Activated T-helper 1 cell treated with anti-CD3 and anti-CD28 coated beads, Interleukin-2, amount 50 U/mL, for 16 hours (primary cell): Measurements from ENCODE around the gene SLC25A29.

Experiments used
- DNase-seq, 2 donors: peaks; one replicate each; pipeline ENCODE4 v3.0.0-alpha.2; 2020; ENCODE audit warnings: low read depth in 1 of 2, low spot score in 1 of 2

SLC25A29 gene

DNA sequence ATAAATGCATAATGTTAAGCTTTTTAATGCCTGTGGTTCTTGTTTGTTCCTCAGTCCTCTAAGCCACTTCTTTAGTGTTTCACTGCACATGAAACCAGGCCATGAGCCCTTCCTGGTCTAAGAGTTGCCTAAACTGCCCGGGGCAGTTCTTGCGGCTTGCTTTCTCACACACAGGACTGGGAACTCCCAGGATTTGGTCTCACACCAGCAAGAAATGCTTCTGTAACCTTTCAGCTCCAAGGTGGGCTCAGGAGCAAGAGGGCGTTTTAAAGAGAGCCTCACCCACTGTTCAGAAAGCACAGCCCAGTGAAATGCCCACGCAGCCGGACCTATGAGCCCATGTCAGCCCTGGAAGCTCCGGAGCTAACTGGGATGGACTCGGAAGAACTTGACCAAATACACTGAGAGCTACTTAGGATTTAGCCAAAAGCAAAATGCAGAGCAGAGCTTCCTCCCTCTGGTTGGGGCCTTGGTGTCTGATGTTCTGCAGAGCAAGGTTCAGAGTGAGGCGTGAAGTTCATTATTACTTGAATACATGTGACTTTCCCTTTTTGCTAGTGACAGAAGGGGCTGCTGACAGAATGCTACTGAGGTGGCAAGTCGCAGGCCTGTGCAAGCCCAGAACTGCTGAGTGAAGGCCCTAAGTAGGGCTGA lies 23.4 kb downstream of the SLC25A29 start:
- no peak for DNase-seq

DNA sequence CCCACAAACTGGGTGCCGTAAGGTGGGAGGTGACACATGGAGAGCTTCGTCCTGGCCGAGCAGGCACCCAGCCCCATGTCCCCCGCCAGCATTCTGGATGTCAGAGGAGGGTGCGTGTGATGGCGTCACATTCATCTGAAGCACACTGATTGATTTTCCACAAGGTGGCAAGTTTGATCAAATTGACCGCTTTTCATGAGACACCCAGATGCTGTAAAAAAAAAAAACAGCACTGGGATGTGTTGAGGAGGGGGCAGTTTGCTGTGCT lies 24.2 kb downstream of the SLC25A29 start:
- DNase-seq = no peak

DNA sequence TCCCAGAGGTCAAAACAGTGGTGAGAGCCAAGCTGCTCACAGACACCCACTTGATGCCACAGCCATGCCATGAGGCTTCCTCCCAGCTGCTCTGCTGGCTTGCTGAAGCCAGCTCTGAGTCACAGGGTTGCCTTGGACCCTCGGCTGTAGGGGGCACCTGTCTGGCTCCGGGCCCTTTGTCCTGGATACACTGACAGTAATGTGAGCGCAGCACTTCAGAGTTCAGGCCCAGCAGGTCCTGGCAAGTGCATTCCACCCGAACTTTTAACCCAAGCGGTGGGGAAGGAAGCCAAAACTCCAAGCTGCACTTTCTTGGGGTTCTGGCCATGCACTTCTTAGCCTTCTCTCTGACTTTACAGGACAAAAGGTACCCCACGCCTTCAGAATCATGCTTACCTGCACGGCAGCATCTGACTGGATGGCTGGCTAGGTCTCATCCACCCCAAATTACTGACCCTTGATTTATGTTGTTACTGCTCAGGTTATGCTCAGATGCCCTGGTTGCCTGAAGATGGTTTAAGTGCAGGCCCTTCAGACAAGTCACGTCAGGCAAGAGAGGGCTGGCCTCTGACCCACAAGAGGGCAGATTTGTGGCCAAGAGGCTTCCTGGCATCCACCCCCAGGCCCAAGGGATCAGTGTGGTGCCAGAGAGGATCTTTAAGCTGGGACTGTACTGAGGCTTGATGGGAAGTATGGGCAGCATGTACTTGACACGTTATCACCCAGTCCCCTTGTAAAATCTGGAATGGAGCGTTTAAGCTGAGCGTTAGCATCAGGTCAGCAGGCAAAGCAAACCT lies 24.8 kb downstream of the SLC25A29 start:
- DNase-seq = no peak

DNA sequence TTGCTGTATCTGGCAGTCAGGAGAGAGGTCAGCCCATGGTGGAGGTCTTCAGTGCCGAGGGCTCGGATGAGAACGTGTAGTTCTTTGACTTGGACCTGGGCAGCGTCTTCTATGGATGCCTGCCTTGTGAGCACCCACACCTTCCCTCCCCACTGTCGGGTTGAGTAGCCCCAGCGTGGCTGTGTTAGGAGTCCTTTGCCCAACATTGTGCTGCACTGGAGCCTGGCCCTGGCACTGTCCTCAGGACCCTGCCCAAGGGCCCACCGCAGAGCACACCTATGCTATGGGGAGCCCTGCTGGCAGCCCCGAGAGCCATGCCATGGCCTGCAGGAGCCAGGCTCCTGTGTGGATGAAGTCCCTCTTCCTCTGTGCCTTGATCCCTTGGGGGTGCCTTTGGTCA lies 26.7 kb downstream of the SLC25A29 start:
- DNase-seq = no peak

DNA sequence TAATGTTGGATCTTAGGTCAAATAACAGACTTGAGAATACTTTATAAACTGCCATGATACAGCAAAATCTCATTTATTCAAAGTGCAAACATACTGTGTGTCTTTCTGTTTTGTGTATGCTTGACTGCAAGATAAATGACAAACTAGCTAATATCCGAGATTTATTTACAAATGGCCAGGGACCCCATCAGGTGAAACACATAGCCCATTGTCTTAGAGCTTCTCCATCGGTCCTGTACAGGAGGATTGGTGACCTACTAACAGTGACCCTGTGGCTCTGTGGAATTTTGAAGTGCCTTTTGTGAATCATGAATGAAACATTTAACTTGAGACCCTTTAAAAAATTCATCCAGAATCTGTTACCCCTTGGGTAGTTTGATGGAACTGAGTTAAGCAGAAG lies 27.1 kb downstream of the SLC25A29 start:
- no peak for DNase-seq

DNA sequence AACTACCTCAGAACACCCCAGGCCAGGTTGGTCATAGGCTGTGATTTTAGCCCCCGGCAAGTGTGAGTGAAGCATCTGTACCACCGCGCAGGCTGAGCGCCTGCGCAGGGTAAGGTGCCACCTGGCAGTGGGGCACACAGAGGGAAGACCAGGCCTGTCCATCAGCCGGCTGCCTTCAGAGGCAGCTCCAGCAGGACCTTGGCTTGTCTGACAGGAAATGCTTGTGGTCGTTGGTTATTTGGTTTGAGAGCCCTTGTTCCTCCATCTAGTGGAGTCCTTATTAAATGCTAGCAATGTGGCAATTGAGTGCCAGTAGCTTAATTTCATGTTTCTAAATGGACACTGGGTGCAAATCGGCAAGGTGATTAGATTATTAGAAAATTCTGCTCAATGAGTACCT lies 27.5 kb downstream of the SLC25A29 start:
- DNase-seq = no peak

DNA sequence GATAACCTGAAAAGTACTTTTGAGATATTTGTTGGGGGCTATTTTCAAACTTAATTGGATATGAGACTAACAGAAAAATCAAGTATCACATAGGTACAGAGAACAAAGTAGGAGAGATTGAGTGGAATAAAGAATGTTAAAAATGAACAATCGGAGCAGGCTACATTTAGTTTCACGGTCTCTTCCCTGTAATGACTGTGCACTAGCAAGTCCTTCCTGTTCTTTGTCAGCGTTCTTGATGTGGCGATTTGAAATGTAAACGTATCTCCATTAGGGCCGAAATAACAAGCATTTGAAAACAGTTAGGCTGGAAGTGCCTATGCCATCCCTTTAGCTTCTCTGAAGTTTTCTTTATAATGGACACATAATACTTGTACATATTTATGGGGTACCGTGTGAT lies 31.0 kb downstream of the SLC25A29 start:
- no peak for DNase-seq

DNA sequence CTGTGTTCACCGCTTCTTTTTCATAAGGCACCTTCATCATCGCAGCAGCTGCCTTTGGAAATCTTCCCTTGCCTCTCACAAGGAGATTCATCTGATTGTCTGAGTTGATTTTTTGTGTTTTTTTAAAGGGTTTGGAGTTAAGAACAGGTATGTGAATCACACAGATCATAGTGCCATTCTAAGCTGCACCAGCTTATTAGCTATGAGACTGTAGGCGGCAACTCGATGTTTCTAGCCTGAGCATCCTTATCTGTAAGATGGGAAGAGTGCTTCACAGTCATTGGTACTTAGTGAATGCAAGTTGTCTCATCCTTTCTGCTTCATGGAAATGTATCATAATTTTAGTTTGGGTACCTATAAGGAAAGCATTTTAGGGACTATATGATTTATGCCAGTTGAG lies 32.0 kb downstream of the SLC25A29 start:
- DNase-seq = no peak

DNA sequence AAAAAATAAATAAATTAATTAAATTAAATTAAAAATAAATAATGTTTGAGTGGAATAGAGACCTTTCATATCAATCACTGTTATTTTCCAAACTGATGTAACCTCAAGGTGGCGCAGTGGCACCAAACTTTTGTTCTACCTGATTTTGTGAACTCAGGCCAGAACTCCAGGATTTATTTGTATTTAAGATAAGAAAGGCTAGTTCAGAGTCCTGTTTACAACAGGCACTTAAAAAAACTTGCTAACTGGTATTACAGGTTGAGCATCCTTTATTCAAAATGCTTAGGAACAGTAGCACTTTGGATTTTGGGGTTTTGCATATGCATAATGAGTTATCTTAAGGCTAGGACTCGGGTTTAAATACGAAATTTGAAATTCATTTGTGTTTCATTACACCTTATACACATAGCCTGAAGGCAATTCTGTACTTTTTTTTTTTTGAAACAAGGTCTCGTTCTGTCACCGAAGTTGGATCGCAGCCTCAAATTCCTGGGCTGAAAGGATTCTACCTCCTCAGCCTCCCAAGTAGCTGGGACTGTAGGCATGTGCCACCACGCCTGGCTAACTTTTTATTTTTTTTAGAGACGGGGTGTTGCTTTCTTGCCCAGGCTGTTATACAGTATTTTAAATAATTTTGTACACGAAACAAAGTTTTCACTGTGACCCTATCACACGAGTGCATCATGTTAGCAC lies 34.9 kb downstream of the SLC25A29 start:
- DNase-seq = no peak

DNA sequence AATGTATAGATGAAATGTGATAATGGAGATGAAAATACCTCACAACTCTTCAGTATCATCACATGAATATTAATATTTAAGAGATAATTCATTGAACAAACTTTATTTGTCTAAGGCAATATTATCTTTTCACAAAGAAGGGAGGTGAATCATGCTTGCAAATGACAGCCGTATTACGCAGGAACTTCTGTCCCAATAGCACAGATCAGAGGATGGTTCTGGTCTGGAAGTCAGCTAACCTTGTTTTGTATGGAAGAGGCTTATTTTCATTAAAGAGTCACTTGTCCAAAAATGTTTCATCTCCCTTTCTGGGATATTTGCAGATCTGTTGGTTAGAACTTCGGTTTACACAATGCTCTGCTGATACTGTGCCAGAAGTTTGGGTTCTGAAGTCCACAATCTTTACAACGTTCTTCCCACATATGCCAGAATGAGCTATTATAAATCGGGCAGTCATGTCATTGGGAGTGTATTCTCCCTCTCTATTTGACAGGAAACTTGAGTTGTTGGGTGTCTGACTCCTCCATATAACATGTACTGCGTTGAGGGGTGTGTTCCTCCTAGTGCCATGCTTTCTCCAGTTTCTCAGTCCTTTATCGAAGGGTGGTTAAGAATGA lies 37.5 kb downstream of the SLC25A29 start:
- no peak for DNase-seq

DNA sequence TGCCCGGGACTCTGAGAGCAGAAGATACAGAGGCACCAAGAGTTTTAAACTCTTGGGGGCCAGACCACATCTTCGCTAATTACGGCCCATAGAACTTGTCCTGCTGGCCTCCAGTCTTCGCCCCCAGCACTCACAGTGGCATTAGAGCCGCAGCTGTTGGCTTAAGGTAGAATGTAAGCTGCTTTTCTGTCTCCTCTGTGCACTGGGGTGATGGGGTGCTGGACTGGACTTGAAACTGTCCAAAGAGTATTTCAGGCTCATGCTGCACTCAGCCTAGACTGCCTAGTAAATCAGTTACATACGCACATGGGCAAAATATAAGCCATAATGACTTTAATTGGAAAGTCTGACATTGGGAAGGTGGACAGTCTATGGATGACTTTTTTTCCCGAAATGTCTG lies 38.3 kb downstream of the SLC25A29 start:
- no peak for DNase-seq

DNA sequence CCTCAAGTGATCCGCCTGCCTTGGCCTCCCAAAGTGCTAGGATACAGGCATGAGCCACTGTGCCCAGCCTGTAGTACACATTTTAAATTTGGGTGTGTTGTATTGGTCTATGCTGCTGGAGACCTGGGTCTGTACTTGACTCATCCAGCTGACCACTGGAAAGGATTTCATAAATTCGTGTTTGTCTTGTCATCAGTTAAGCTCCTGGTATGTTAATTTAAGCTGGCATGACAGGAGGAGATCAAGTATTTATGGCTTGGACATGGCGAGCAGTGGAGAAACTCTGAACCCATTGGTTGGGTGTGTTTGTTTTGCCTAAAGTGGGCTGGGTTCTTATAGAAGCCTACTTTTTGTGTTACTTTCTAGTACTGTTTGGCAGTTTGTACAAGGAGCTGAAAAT lies 43.1 kb downstream of the SLC25A29 start:
- DNase-seq = no peak

DNA sequence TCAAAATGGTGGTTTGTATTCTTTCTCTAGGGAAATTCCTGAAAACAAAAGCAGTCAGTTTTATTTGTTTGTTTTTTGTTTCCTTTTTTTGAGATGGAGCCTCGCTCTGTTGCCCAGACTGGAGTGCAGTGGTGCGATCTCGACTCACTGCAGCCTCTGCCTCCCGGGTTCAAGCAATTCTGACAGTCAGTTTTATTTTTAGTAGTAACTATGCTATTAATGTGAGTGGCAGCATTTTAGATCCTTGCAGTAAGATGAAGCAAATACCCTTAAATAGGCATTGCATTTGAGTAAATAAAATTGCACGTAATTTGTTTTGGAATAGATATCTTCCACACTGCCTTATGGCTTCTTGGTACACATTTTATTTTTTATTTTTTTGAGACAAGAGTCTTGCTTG lies 43.7 kb downstream of the SLC25A29 start:
- no peak for DNase-seq

DNA sequence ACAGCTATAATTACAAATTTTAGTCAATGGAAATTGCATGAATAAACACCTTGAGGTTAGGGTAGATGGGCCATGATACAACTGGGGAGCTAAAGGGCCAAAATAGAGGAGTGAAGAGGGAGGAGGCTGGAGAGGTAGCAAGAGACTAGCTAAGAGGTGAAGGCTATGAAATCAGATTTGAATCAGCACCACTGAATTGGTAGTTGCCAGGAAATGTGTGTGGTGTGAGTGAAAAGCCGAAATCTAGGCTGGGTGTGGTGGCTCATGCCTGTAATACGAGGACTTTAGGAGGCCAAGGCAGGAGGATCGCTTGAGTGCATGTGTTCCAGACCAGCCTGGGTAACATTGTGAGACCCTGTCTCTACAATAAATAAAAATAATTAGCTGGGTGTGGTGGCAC lies 44.6 kb downstream of the SLC25A29 start:
- no peak for DNase-seq

DNA sequence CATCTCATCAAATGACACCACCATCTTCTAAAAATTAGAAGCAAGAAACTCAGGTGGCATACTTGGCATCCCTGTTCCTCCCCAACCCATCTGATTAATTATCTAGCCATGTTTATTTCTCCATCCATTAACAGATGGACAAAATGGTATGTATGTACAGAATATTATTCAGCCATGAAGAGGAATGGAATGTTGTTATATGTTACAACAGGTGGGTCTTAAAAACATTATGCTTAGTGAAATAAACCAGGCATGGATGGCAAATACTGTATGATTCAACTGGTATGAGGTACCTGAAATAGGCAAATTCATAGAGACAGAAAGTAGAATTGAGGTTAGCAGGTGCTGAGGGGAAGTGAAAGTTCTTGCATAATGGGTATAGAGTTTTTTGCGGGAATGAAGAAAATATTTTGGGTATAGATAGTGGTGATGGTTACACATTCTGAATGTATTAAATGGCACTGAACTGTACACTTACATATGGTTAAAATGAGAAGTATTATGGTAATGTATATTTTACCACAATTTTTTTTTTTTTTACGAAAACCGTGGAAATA lies 49.8 kb downstream of the SLC25A29 start:
- no peak for DNase-seq

DNA sequence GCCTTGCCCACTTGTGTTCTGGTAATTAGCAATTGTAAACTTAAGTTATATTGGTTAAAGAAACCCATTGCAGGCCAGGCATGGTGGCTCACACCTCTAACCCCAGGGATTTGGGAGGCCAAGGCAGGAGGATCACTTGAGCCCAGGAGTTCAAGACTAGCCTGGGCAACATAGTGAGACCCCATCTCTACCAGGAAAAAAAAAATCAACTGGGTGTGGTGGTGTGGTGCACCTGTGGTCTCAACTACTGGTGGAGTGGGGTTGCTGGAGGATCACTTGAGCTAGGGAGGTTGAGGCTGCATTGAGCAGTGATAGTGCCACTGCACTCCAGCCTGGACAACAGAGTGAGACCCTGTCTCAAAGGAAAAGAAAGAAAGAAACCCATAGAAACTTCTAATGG lies 53.6 kb downstream of the SLC25A29 start:
- DNase-seq = no peak

DNA sequence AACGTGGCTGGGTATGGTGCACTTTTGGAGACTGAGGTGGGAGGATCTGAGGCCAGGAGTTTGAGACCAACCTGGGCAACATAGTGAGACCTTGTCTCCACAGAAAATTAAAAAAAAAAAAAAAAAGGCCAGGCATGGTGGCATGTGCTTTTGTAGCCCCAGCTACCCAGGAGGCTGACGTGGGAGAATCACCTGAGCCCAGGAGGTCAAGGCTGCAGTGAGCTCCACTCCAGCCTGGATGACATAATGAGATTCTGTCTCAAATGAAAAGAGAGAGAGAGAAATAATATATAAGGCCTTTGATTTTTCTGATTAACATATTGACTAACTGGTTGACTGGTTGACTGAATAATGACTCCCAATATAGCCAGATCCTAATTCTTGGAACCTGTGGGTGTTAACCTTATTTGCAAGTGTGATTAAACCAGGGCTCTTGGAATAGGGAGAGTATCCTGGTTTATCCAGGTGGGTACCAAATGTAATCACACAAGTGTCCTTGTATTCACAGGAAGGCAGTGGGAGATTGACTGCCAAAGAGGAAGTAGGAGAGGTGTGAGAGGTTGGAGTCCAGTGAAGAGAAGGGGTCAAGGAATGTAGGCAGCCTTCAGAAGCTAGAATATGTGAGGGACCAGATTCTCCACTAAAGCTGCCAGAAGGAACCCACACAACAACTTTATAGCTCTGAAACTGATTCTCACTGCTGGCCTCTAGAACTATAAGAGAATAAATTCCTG lies 55.3 kb downstream of the SLC25A29 start:
- no peak for DNase-seq

DNA sequence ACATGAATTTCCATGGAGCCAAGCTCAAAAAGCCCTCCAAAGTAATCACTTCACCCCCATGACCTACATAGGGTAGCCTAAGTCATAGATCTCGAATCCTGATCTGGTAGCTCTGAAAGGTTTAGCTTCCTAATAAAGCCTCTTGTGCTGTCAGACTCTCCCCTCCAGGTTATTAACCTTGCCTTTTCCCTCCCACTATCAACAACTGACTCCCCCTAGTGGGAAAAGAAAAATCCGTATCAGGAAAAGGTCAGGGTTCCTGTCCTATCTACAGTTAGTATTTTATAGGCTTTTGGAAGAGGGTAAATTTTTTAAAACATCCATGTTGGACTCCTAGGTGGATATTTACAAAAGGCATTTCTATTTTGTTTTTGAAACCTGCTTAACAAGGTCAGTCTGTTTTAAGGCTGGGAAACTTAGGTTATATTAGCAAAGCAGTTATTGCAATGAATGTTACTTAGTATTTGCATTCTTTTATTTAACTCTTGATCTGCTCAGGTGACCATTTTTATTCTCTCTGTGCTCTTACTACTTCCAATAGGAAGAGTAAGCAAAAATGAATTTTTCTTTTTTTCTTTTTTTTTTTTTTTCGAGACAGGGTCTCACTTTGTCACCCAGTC lies 59.3 kb downstream of the SLC25A29 start:
- no peak for DNase-seq

DNA sequence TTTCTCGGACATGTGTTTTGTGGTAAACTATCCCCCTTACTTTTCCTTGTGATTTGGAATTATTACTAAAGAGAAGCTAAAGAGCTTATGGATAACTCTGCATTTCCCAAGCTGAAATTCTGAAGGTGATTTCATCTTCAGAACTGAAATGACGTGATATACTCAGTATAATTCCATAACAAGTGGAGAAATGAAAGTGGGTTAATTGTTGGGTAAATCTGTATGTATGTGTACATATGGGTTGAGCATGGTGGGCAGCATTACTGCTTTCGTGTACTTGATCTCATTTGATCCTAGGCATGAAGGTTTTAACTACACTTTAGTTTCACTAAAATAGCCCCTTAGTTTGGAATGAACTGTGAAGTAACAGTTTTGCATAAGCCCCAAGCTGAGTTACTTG lies 63.2 kb downstream of the SLC25A29 start:
- DNase-seq = no peak

DNA sequence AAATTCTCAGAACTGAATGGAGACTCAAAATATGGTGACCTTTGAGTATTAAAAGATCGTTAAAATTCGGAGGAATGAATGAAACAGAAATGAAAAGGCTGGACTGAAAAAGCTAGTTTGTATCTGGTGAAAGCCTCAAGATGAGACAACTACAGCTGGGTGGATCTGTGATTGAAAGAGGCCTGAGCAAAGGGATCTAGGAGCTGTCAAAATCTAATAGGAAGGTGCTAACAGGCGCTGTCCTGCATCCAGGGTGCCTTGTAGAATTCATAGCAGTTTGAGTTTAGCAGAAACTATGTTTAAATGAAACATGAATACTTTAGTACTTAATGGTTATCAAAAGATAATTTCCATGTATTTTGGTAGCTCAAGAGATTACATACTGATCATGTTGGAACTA lies 65.0 kb downstream of the SLC25A29 start:
- DNase-seq = no peak
